Measurements from ENCODE around the gene FRK. TPM values are rescaled to one million over a fixed set of nuclear protein-coding genes. Genes with fewer than 3 reads are reported as not detected.

The FRK gene
- total RNA-seq, 1 experiment from 2014 or later: 17.2 TPM

DNA sequence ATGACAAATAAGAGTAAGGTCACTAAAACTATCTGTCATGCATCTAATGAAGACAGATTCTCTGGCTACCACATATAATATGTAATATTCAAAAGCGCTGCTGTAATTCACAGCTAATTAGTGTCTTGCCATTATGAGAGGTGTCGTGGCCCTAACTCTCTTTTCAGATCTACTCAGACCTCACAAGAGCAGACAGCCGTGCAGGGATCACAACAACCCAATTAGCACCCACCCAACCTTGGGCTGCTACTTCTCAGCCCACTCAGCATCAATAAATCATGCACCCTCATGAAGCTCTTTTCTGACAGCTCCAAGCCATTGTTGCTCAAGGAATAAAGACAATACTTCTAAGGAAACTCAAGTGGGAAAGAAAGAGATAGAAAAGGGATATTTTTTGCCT, 61.5 kb downstream of the FRK start:
- POLR2A ChIA-PET (ENCODE audit: unreplicated experiment): no interaction called here
- CTCF ChIA-PET: no interaction called here
- H3K9me3 ChIP-seq (ENCODE audit: insufficient read depth, low read depth): no peaks in the 10 kb centered on the region
- no peak overlapping the region for H3K4me2 ChIP-seq
- DNase-seq: no peak
- H2AFZ ChIP-seq: no peak overlapping the region
- no peak overlapping the region for H3K27ac ChIP-seq
- H3K27me3 ChIP-seq (ENCODE audit: insufficient read depth, low read depth): no peaks in the 10 kb centered on the region
- H3F3A ChIP-seq (ENCODE audit: insufficient read depth, low read depth): no peaks in the 10 kb centered on the region
- no TSS peak for BruUV-seq (replicated peaks)
- no peaks in the 10 kb centered on the region for H3K79me2 ChIP-seq (ENCODE audit: low read depth)
- peaks cover 3% of the 10 kb centered on the region; the same call in 1 of the 2 replicates for H3K36me3 ChIP-seq (ENCODE audit: low read depth)
- intact Hi-C loops (cut with micrococcal nuclease; ENCODE audit: unreplicated experiment): no loop called here
- no peaks in the 10 kb centered on the region for H3K9me2 ChIP-seq (ENCODE audit: insufficient read depth)
- H3K4me1 ChIP-seq (replicated peaks; ENCODE audit: insufficient read depth): no peaks in the 10 kb centered on the region
- no peak for TF ChIP-seq EZH2 (IDR thresholded peaks at IDR 0.05; ENCODE audit: low read depth)
- TF ChIP-seq, protein P1, sequence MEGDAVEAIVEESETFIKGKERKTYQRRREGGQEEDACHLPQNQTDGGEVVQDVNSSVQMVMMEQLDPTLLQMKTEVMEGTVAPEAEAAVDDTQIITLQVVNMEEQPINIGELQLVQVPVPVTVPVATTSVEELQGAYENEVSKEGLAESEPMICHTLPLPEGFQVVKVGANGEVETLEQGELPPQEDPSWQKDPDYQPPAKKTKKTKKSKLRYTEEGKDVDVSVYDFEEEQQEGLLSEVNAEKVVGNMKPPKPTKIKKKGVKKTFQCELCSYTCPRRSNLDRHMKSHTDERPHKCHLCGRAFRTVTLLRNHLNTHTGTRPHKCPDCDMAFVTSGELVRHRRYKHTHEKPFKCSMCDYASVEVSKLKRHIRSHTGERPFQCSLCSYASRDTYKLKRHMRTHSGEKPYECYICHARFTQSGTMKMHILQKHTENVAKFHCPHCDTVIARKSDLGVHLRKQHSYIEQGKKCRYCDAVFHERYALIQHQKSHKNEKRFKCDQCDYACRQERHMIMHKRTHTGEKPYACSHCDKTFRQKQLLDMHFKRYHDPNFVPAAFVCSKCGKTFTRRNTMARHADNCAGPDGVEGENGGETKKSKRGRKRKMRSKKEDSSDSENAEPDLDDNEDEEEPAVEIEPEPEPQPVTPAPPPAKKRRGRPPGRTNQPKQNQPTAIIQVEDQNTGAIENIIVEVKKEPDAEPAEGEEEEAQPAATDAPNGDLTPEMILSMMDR (conservative IDR thresholded peaks at IDR 0.05): no peak
- peaks cover 9% of the 10 kb centered on the region; the same call in 1 of the 2 replicates for H4K20me1 ChIP-seq (ENCODE audit: insufficient read depth)
- no peak overlapping the region for H3K4me3 ChIP-seq

DNA sequence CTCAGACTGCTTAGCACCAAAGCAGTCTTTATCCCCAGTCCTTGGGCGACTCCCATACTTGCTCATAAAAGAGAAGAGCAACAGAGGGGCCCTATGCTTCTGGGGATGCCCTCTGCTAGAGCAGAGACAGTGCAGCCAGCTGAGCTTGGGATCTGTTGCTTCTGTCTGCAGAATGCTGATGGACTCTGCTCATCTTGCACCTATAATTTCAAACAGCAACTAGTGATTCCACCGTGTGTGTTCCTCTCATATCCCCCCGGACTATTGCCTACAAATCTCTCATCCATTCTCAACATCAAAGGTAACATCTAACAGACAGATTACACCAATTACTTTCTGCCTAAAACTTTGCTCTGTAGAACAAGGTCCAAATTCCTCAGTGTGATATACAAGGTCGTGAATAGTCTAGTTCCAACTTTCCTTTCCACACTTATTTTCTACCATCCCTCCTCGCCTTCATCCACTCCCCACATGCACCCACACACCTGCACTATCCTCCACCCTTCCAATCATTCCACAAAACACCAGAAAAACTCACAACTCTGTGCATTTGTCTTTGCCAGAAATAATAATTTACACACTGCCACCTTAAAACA, 62.6 kb downstream of the FRK start:
- Histone ChIP-seq H2AFZ (no peak overlapping the region), H3K79me2 (ENCODE audit: low read depth) (no peaks in the 10 kb centered on the region), H3K36me3 (ENCODE audit: low read depth) (peaks cover 3% of the 10 kb centered on the region; the same call in 1 of the 2 replicates), H3K4me1 (replicated peaks; ENCODE audit: insufficient read depth) (no peaks in the 10 kb centered on the region), H3K4me2 (no peak overlapping the region), H4K20me1 (ENCODE audit: insufficient read depth) (peaks cover 9% of the 10 kb centered on the region; the same call in 1 of the 2 replicates), H3K9me3 (ENCODE audit: insufficient read depth, low read depth) (no peaks in the 10 kb centered on the region), H3F3A (ENCODE audit: insufficient read depth, low read depth) (no peaks in the 10 kb centered on the region), H3K4me3 (no peak overlapping the region), H3K27me3 (ENCODE audit: insufficient read depth, low read depth) (no peaks in the 10 kb centered on the region), H3K9me2 (ENCODE audit: insufficient read depth) (no peaks in the 10 kb centered on the region), H3K27ac (no peak overlapping the region)
- ChIA-PET POLR2A (ENCODE audit: unreplicated experiment) (no interaction called here), CTCF (no interaction called here)
- TF ChIP-seq EZH2 (IDR thresholded peaks at IDR 0.05; ENCODE audit: low read depth): no peak
- TF ChIP-seq, protein P1 (conservative IDR thresholded peaks at IDR 0.05): no peak
- no TSS peak for BruUV-seq (replicated peaks)
- intact Hi-C loops (cut with micrococcal nuclease; ENCODE audit: unreplicated experiment): no loop called here
- DNase-seq: no peak

DNA sequence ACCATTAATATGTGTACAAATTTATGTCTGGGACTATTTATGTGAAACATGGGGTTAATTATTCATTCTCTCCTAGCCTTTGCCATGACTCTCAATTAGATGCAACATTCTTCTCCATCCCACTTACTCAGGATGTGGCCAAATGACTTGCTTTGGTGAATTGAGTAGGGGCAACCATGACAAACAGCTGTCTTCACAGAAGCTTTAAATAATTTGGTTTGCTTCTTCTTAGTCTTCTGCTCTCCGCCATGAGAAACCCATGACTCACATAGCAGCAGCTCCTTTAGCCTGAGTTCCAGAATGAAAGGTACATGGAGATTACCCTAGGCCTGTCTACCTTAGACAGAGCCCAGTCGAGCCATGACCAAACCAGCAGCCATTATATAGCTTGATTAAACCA, 74.7 kb downstream of the FRK start:
- Histone ChIP-seq H3K27ac (no peak overlapping the region), H3K79me2 (ENCODE audit: low read depth) (no peaks in the 10 kb centered on the region), H3F3A (ENCODE audit: insufficient read depth, low read depth) (no peaks in the 10 kb centered on the region), H3K9me2 (ENCODE audit: insufficient read depth) (no peaks in the 10 kb centered on the region; the same call in 1 of the 2 replicates), H2AFZ (no peak overlapping the region), H3K4me3 (no peak overlapping the region), H3K4me2 (no peak overlapping the region), H3K27me3 (ENCODE audit: insufficient read depth, low read depth) (no peaks in the 10 kb centered on the region), H4K20me1 (ENCODE audit: insufficient read depth) (no peaks in the 10 kb centered on the region), H3K9me3 (ENCODE audit: insufficient read depth, low read depth) (peaks cover 5% of the 10 kb centered on the region; the same call in 1 of the 2 replicates), H3K4me1 (replicated peaks; ENCODE audit: insufficient read depth) (no peaks in the 10 kb centered on the region), H3K36me3 (ENCODE audit: low read depth) (peaks cover 6% of the 10 kb centered on the region; the same call in 1 of the 2 replicates)
- intact Hi-C loops (cut with micrococcal nuclease; ENCODE audit: unreplicated experiment): no loop called here
- TF ChIP-seq EZH2 (IDR thresholded peaks at IDR 0.05; ENCODE audit: low read depth): no peak
- TF ChIP-seq, protein P1 (conservative IDR thresholded peaks at IDR 0.05): no peak
- BruUV-seq (replicated peaks): no TSS peak
- ChIA-PET POLR2A (ENCODE audit: unreplicated experiment) (no interaction called here), CTCF (no interaction called here)
- no peak for DNase-seq
